GM19035 (cell line): ENCODE measurements around the gene FNDC3B.
"Not testable (repeated sequence)": the region's sequence is repeated elsewhere in the genome, so short reads cannot be mapped to it uniquely, and the experiment has no call there.

Experiments used
- ATAC-seq: cut with Tn5 transposase; IDR thresholded peaks from one replicate; pipeline ENCODE4 v1.9.1; 2021; ENCODE audit not compliant: unreplicated experiment

Gene FNDC3B

DNA sequence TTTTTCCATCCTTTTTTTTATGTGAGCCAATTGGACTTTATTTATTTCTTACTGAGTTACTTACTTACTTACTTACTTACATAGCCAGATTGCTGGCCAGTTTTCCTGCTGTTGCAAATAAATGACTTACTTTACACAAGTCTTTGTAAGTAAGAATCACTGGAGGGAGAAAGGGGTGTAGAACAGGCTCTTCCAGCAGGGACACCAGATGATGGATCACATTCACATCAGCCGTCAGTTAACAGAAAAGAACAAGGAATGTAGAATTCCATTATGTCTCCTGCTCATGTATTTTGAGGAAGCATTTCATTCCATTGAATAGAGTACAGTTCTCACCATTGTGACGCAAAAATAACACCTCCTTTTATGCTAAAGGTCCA lies 188.6 kb downstream of the FNDC3B start:
- ATAC-seq = no peak

DNA sequence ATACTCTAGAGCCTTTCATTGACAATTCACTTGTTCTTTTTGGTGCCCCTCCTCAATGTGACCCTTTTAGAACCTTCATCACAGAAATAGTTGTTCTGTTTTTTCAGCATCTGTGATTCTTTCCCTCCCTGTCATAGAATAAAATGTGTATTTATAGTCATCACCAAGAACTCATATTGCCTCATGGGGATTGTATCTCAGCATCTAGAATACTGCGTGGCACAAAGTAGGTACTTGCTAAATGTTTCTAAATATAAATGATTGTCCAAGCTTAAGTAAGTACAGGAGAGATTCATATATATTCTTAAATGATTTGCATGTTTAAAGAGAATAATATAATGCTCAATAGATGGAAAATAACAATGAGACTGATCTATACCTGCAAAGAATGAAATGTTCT lies 190.1 kb downstream of the FNDC3B start:
- ATAC-seq = no peak

DNA sequence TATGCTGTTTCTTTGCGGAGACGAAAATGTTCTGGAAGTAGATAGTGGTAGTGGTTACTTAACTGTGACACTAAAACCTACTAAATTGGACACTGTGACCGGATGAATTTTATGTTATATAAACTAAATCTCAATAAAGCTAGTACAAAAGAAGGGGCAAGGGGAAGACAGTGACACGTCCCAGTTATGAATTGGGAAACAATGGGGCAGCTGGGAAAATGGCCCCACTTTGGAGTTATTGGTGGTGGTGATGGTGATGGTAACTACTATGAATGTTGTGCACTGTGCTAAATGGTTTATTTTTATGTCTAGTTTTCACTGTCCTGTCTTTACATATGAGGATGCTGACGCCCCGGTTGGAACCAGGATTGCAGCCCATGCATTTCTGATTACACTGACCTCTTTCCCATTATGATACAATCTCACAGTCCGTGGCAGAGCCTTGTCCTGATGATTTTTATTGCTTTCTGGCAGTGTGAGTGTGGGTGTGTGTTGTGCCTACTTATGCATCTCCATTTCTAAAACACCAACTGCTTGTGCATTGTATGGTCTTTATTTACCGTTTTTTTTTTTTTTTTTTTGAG lies 192.0 kb downstream of the FNDC3B start:
- ATAC-seq = no peak

- no peak for ATAC-seq
These were observed 193.3 kb downstream of the FNDC3B start for GRCh38 chr3:172232579-172233212.

DNA sequence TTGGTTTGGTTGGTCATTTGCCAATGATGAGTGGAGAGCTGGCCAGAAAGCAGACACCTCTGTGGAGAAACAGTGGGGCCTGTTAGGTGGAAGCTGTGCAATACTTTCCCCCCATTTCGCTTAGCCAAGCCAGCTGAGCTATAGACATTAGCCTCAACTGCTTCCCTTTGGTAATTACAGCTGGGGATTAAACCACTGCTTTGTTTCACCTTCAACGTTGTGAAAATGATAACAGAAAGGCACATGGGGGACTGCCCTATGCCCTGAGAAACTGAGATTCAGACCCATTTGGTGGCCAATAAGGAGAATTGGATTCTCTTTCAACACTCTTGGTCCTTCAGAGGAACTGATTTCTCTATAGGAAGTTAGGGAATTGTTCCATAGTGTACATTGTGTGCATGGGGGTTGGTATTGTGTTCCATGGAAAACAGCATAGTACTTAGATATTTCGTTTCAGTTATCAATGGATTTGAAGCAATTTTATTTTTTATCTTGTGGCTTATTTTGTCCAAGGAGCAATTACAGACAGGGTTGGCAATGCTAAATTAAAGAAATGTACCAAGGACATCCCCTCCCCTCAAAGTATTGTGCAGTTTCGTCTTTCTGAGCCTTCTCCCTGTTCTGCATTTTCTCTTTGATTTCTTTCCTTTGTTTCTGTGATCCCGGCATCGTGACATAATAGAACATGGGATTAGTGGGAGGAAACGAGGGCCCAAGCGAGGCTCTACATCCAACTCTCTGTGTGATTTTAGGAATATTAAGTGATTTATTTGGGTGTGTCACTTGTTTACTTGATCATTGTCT lies 194.3 kb downstream of the FNDC3B start:
- ATAC-seq = no peak

- no peak for ATAC-seq
These were observed 196.3 kb downstream of the FNDC3B start for GRCh38 chr3:172235698-172236097.

- ATAC-seq = no peak
These were observed 197.7 kb downstream of the FNDC3B start for GRCh38 chr3:172236771-172237742.

DNA sequence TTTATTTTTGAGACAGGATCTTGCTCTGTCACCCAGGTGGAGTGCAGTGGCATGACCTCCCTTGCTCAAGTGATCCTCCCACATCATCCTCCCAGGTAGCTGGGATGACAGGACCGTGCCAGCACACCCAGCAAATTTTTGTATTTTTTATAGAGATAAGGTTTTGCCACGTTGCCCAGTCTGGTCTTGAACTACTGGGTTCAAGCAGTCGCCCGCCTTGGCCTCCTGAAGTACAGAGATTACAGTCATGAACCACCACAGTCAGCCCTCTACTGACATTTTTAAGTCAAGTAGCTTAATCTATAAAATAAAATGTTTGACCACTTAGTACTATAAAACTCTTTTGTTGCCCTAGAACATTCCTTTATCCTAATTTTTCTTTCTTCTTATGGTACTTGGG lies 198.8 kb downstream of the FNDC3B start:
- no peak for ATAC-seq

DNA sequence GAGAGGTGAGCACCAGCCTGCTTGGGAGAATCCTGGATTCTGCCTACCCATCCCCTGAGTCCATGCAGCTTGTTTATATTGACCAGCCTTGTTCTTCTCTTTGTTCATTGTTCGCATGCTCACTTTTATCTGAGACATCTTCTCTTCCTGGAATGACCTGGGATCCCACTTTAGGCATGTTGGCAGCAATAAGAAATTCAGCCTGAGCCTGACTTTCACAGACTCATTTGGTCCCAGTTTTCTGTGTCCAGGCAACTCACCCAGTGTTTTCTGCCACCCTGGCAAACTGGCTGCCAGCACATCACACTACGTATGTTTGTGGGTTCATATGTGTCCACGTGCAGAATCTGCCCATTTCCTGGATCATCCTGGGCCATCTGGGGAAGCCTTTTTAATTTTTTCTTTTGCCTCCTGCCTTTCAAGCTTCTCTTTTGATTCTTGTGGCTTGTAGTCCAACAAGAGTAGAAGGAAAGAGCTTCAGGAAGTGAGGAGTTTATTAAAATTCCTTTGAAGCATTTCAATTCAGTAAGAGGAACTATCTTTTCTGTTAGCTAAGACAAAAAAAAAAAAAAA lies 199.9 kb downstream of the FNDC3B start:
- no peak for ATAC-seq

DNA sequence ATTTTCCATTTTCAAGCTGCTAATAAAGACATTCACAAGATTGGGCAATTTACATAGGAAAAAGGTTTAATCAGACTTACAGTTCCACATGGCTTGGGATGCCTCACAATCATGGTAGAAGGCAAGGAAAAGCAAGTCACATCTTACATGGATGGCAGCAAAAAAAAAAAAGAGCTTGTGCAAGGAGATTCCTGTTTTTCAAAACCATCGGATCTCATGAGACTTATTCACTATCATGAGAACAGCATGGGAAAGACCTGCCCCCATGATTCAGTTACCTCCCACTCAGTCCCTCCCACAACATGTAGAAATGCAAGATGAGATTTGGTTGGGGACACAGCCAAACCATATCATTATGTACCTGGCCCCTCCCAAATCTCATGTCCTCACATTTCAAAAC lies 202.0 kb downstream of the FNDC3B start:
- no peak for ATAC-seq

DNA sequence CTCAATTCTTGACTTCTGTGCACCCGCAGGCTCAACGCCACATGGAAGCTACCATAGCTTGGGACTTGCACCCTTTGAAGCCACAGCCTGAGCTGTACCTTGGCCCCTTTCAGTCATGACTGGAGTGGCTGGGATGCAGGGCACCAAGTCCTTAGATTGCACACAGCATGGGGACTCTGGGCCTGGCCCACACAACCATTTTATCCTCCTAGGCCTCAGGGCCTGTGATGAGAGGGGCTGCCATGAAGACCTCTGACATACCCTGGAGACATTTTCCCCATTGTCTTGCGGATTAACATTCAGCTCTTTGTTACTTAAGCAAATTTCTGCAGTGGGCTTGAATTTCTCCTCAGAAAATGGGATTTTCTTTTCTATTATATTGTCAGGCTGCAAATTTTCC lies 203.1 kb downstream of the FNDC3B start:
- not testable (repeated sequence) for ATAC-seq

DNA sequence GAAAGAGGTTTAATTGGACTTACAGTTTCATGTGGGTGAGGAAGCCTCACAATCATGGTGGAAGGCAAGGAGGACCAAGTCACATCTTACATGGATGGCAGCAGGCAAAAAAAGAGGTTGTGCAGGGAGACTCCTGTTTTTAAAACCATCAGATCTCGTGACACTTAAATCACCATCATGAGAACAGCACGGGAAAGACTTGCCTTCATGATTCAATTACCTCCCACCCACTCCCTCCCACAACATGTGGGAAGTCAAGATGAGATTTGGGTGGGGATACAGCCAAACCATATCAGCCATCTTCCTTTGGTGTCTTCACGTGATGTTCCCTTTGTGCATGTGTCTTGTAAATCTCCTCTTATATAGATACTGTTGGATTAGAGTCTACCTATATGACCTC lies 204.0 kb downstream of the FNDC3B start:
- not testable (repeated sequence) for ATAC-seq

GRCh38 chr3:172244011-172244410 lies 204.6 kb downstream of the FNDC3B start:
- no peak for ATAC-seq

- no peak for ATAC-seq
These were observed 205.9 kb downstream of the FNDC3B start for GRCh38 chr3:172245241-172245640.

DNA sequence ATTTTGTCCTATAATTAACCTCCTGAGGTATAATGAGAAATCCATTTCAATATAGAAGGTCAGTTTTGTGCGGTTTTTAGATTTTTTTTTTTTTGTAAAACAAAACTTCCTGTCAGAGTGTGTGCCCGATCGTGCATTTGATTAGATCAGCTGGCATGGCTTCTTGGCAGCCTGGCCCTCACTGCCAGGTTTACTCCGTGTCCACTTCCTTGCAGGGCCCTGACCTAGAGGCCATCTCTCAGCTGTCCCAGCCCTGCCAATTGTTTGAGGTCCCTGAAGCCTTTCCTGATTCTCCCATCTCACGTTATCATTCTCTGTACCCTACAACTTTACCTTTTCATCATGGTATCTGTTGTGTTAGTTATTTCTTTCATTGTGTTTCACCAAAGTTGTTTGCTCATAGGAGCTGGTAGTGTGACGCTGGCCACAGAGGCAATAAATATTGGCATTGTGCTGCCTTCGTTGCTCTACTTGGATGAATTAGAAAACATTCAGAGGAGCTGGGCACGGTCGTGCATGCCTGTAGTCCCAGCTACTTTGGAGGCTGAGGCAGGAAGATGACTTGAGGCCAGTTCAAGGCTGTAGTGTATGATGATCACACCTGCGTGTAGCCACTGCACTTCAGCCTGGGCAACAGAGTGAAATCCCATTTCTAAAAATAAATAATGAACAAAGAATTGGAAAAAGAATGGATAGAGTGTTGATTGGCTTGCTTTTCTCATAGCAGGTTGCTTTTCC lies 206.9 kb downstream of the FNDC3B start:
- no peak for ATAC-seq

DNA sequence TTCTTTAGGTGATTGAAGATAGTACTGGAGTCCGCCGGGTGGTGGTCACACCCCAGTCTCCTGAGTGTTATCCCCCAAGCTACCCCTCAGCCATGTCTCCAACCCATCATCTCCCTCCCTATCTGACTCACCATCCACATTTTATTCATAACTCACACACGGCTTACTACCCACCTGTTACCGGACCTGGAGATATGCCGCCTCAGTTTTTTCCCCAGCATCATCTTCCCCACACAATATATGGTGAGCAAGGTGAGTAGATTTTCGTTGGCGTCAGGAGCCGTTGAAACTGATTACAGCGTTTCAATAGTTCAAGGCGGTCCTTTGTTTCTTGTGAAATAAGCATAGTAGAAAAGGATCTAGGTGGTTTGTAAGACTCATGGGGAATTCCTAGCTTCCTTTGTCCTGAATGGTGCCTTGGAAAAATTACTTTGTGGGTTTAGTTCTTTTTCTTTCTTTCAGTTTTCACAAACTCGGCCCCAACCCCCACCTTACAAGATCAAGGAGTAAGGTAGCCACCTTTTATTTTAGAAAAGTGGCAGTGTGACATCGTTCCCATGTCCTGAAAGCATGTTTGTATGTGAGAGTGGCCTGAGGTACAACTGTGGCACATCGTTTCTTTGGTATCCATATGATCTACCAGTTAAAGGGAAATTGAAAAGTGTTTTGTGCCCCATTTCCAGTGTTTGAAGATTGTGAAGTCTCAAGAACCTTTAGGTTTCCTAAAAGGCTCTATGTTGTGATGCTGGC lies 208.3 kb downstream of the FNDC3B start:
- ATAC-seq = no peak

DNA sequence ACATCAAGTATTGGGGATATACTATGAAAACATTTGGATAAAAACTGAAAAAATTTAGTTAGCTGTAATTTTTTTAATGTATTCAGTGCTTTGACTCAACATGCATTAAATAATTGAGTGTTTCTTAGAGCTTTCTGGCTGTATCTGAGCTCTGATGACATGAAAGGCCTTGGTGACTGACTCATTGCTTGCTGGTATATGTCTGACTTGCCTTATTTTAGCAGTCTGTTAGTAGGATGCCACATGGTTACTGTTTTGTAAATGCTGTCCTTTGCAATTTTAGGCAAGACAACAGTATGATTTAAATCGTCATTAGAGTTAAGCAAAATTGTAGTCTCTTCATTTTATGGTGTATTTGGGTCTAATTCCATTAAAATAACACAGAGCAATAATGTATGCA lies 209.7 kb downstream of the FNDC3B start:
- ATAC-seq = no peak

DNA sequence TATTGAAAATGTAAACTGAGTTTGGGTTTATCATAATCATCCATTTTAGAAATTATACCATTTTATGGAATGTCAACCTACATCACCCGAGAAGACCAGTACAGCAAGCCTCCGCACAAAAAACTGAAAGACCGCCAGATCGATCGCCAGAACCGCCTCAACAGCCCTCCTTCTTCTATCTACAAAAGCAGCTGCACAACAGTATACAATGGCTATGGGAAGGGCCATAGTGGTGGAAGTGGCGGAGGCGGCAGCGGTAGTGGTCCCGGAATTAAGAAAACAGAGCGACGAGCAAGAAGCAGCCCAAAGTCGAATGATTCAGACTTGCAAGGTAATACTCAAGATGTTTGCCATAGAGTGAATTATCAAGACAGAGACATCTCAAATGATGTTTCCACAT lies 211.8 kb downstream of the FNDC3B start:
- no peak for ATAC-seq

GRCh38 chr3:172253200-172253599 lies 213.8 kb downstream of the FNDC3B start:
- ATAC-seq = no peak
